ENCODE results near the gene ADAMTS3.

- TF ChIP-seq, protein P1, sequence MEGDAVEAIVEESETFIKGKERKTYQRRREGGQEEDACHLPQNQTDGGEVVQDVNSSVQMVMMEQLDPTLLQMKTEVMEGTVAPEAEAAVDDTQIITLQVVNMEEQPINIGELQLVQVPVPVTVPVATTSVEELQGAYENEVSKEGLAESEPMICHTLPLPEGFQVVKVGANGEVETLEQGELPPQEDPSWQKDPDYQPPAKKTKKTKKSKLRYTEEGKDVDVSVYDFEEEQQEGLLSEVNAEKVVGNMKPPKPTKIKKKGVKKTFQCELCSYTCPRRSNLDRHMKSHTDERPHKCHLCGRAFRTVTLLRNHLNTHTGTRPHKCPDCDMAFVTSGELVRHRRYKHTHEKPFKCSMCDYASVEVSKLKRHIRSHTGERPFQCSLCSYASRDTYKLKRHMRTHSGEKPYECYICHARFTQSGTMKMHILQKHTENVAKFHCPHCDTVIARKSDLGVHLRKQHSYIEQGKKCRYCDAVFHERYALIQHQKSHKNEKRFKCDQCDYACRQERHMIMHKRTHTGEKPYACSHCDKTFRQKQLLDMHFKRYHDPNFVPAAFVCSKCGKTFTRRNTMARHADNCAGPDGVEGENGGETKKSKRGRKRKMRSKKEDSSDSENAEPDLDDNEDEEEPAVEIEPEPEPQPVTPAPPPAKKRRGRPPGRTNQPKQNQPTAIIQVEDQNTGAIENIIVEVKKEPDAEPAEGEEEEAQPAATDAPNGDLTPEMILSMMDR (optimal IDR thresholded peaks at IDR 0.05 in 1 of 3, IDR thresholded peaks at IDR 0.05 in 1 of 3, conservative IDR thresholded peaks at IDR 0.05 in 1 of 3; ENCODE audit: extremely low read depth in 1 of 3, insufficient read depth in 2 of 3, low read length in 3 of 3) = no peak
- no peak for TF ChIP-seq EZH2 (IDR thresholded peaks at IDR 0.05; ENCODE audit: low read length)
Measured at GRCh38 chr4:72397314-72397713, 171.7 kb downstream of the ADAMTS3 start.

All from keratinocyte (primary cell).